Suprapubic skin (tissue), 4 donors: ENCODE results near the gene RHOB. TPM values are rescaled to one million over a fixed set of nuclear protein-coding genes. Genes with fewer than 3 reads are reported as not detected.
A peak's percentile ranks its signal among the peaks of the same experiment; 100 is the strongest.

ENCODE experiments used
- DNase-seq, 2 donors: peaks; one replicate each; pipeline ENCODE4 v3.0.0-alpha.2; 2019; ENCODE audit warnings: low spot score in 2 of 2
- H3K27ac ChIP-seq: fragments of 200-600 bp; sonication (generic); one replicate; pipeline ENCODE4 v1.5.1; 2019
- H3K27me3 ChIP-seq: fragments of 200-600 bp; sonication (generic); one replicate; pipeline ENCODE4 v1.5.1; 2019
- H3K36me3 ChIP-seq: fragments of 200-600 bp; sonication (generic); one replicate; pipeline ENCODE4 v1.5.1; 2019
- H3K4me1 ChIP-seq: fragments of 200-600 bp; sonication (generic); one replicate; pipeline ENCODE4 v1.5.1; 2019
- H3K4me3 ChIP-seq: fragments of 200-600 bp; sonication (generic); one replicate; pipeline ENCODE4 v1.5.1; 2019; ENCODE audit warnings: mild to moderate bottlenecking
- H3K9me3 ChIP-seq: fragments of 200-600 bp; sonication (generic); one replicate; pipeline ENCODE4 v1.5.1; 2019
- EP300 ChIP-seq: sonication (generic); formaldehyde crosslinking; IDR thresholded peaks from one replicate; pipeline ENCODE4 v1.6.1; 2017; ENCODE audit warnings: antibody characterized with exemption
- POLR2A ChIP-seq, 2 donors: fragments of 450-650 bp; IDR thresholded peaks; one replicate each; pipeline ENCODE4 v1.6.1; 2017; ENCODE audit warnings: antibody characterized with exemption in 2 of 2, mild to moderate bottlenecking in 2 of 2, moderate library complexity in 2 of 2
- POLR2AphosphoS5 ChIP-seq, 3 donors: sonication (generic); formaldehyde crosslinking; IDR thresholded peaks; one replicate each; pipeline ENCODE4 v1.6.1; 2017; ENCODE audit warnings: antibody characterized with exemption in 3 of 3
- WGBS: methylation state at CpG from one replicate; pipeline ENCODE4 v1.1.5; 2018; 5-methylcytosine and 5-hydroxymethylcytosine counted together
- total RNA-seq, 4 donors: library from RNA; depleted of rRNA; stranded (reverse); fragments of >200 nt; gene quantifications; one replicate each; pipeline ENCODE4 v1.1.0, GENCODE V29; 2016
- TF ChIP-seq, protein P1 (sequence below), 2 donors: fragments of 200-600 bp in 1 of 2; fragments of 450-650 bp in 1 of 2; sonication (generic) in 1 of 2; IDR thresholded peaks; one replicate each; pipeline ENCODE4 v1.5.1; 2016 to 2019; ENCODE audit warnings: antibody characterized with exemption in 2 of 2, mild to moderate bottlenecking in 1 of 2, moderate library complexity in 1 of 2

The RHOB gene
- total RNA-seq, 4 donors from 2014 or later, result 404 to 719 (median 568) TPM

DNA sequence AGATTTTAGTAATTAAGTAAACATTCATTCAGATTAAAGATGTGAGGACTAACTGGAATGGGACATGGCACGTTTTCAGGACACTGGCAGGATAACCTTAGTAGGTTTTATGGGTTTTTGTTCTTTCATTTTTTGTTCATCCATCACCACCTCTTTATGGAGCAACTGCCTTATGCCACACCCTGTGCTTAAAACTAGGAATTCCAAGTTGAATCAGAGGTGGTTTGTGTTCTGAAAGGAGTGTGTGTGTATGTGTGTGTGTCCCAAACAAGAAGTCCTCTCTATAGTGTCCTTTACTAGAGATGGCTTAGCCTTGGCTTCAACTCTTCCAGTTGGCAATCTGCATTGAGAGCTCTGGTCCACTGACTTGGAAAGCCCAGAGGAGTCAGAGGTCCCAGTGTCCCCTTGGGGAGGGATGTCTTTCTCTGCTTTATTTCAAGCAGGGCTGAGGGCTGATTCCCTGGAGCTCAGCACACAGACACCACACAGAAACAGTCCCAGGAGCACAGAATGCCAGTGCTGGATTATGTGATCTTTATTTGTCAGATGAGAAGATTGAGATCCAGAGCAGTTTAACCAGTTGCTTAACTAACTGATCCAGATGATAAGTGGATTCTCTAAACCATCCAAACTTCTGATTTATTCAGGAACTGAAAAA is 25.2 kb downstream of the RHOB start:
- Histone ChIP-seq H3K4me1 (peaks cover 62% of the 10 kb centered on the region), H3K4me3 (no peak overlapping the region), H3K9me3 (no peaks in the 10 kb centered on the region), H3K27me3 (no peaks in the 10 kb centered on the region), H3K36me3 (no peaks in the 10 kb centered on the region), H3K27ac (peak overlapping the region; percentile 17)
- 26% methylated on average over 1 of the region's 1 CpG for WGBS
- TF ChIP-seq POLR2A (IDR thresholded peaks at IDR 0.05) (no peak), POLR2AphosphoS5 (IDR thresholded peaks at IDR 0.05) (no peak), EP300 (no peak)
- TF ChIP-seq, protein P1, sequence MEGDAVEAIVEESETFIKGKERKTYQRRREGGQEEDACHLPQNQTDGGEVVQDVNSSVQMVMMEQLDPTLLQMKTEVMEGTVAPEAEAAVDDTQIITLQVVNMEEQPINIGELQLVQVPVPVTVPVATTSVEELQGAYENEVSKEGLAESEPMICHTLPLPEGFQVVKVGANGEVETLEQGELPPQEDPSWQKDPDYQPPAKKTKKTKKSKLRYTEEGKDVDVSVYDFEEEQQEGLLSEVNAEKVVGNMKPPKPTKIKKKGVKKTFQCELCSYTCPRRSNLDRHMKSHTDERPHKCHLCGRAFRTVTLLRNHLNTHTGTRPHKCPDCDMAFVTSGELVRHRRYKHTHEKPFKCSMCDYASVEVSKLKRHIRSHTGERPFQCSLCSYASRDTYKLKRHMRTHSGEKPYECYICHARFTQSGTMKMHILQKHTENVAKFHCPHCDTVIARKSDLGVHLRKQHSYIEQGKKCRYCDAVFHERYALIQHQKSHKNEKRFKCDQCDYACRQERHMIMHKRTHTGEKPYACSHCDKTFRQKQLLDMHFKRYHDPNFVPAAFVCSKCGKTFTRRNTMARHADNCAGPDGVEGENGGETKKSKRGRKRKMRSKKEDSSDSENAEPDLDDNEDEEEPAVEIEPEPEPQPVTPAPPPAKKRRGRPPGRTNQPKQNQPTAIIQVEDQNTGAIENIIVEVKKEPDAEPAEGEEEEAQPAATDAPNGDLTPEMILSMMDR (IDR thresholded peaks at IDR 0.05), result no peak
- peak; percentile 25 to 64 for DNase-seq

DNA sequence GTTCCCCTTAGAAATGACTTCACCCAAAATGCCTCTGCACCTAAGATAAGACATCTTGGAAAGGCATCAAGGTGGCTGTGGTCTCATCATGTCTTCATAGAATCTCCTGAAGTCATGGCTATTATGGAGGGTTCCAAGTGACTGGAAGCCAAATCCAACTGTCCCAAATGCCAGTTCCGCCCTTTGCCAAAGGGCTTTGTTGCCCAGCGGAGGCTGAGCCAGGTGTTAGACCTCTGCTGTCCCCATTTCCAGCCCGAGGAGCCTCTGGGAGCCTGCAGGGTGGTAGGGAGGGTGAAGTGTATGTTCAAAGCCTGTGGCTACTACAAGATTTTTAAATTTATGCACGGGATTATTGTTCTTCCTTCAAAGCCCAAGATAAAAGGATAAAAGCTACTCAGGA is 25.7 kb downstream of the RHOB start:
- WGBS, result 76% methylated on average over 4 of the region's 4 CpGs
- Histone ChIP-seq H3K36me3 (no peaks in the 10 kb centered on the region), H3K27me3 (no peaks in the 10 kb centered on the region), H3K4me3 (no peak overlapping the region), H3K9me3 (no peaks in the 10 kb centered on the region), H3K27ac (peak overlapping the region; percentile 17), H3K4me1 (peaks cover 57% of the 10 kb centered on the region)
- DNase-seq, result peak in 1 of 2 donors; percentile 34
- TF ChIP-seq EP300, result no peak
- TF ChIP-seq, protein P1 (IDR thresholded peaks at IDR 0.05), result no peak

DNA sequence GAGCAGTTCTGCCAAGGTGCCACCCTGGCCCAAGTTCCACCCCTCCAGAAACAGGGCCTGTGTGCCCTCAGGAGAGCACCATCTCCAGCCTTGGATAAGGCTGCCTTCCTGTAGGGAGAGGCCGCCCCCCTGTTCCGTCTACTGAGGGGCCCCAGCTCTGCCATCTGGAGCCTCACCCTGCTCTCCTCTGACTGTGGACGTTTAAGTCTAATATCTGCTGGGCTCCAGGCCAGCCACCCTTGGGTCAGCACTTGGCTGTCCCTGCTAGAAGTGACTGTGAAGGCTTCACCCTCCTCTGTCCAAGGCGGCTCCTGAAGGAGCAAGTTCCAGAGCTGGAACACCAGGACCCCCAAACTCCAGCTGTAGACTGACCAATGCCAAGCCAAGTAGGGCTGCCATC is 26.3 kb downstream of the RHOB start:
- WGBS, result 100% methylated on average over 3 of the region's 4 CpGs
- H3K27me3 ChIP-seq, result no peaks in the 10 kb centered on the region
- TF ChIP-seq EP300 (no peak), POLR2AphosphoS5 (IDR thresholded peaks at IDR 0.05) (no peak), POLR2A (IDR thresholded peaks at IDR 0.05) (no peak)
- TF ChIP-seq, protein P1 (IDR thresholded peaks at IDR 0.05), result no peak
- H3K4me3 ChIP-seq, result no peak overlapping the region
- DNase-seq, result peak in 1 of 2 donors; percentile 52
- no peaks in the 10 kb centered on the region for H3K9me3 ChIP-seq
- H3K4me1 ChIP-seq, result peaks cover 54% of the 10 kb centered on the region
- no peaks in the 10 kb centered on the region for H3K36me3 ChIP-seq
- peak overlapping the region; percentile 17 for H3K27ac ChIP-seq

DNA sequence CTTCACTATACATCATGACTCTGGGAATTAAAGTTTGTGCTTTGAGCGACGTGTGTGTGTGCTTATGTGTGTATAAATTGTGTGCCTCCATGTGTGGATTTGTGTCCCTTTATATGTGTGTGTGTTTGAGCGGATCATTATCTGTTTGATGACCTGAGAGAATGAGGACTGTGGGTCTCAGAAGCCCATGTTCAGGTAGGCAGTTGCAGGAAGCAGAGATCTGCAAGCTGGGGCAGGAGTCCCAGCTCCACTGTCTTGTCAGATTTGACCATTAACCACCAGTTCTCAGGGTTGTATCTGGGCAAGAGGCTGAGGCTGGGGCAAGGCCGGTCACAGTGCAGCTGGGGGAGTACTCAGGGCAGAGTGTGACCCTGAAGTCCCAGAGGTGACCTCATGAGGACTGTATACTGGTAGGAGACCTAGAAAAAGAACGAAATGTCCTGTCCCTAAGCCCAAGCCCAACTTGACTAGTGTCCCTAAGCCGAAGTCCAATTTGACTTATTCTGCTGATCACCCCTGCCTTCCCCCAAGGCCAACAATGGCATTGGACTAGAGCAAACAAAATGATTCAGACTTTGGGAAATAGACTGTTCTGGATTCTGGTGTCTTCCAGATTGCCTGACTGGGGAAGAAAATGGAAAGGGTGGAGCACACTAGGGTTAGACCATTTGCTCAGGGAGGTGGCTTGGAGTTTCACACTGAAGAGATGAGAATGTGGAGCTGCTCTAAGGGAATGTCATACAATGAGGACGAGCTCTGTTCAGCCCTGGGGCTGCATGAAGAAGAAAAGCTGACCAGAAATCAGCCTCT is 28.1 kb downstream of the RHOB start:
- peak; percentile 40 to 65 for DNase-seq
- TF ChIP-seq, protein P1 (IDR thresholded peaks at IDR 0.05), result no peak
- no peak for TF ChIP-seq EP300
- no peak for TF ChIP-seq POLR2AphosphoS5 (IDR thresholded peaks at IDR 0.05)
- no peak for TF ChIP-seq POLR2A (IDR thresholded peaks at IDR 0.05)
- WGBS, result 83% methylated on average over 7 of the region's 7 CpGs
- H3K27ac ChIP-seq, result peak overlapping the region; percentile 62
- no peaks in the 10 kb centered on the region for H3K27me3 ChIP-seq
- H3K9me3 ChIP-seq, result no peaks in the 10 kb centered on the region
- H3K36me3 ChIP-seq, result no peaks in the 10 kb centered on the region
- H3K4me1 ChIP-seq, result peaks cover 37% of the 10 kb centered on the region
- H3K4me3 ChIP-seq, result no peak overlapping the region

DNA sequence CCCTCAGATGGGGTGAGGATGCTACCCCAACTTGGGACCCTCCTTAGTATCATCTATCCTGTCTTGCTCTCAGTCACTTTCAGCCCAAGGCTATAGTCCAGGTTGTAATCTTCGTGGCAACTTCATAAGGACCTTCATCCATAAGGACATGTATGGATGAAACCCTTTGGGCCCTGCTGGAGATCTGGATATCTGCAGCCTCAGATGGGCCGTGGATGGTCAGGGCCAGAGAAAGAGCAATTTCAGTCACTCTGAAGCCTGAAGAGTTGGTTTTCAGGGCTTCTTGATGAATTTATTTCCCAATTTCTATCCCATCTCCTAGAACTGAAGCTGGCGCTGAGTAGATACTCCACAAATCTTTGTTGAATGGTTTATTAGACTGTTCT is 28.7 kb downstream of the RHOB start:
- no peaks in the 10 kb centered on the region for H3K9me3 ChIP-seq
- peaks cover 33% of the 10 kb centered on the region for H3K4me1 ChIP-seq
- peak in 1 of 2 donors; percentile 40 for DNase-seq
- WGBS, result 100% methylated on average over 3 of the region's 3 CpGs
- TF ChIP-seq POLR2A (IDR thresholded peaks at IDR 0.05) (no peak), POLR2AphosphoS5 (IDR thresholded peaks at IDR 0.05) (no peak), EP300 (no peak)
- TF ChIP-seq, protein P1 (IDR thresholded peaks at IDR 0.05), result no peak
- no peaks in the 10 kb centered on the region for H3K27me3 ChIP-seq
- H3K4me3 ChIP-seq, result no peak overlapping the region
- H3K36me3 ChIP-seq, result no peaks in the 10 kb centered on the region
- peak overlapping the region; percentile 62 for H3K27ac ChIP-seq
